Bronchial epithelial cell (primary cell): ENCODE results near the gene GMDS. TPM values are rescaled to one million over a fixed set of nuclear protein-coding genes. Genes with fewer than 3 reads are reported as not detected.

Experiments
- DNase-seq: peaks from one replicate; pipeline ENCODE4 v3.0.0-alpha.2; 2010; ENCODE audit warnings: low read depth
- FAIRE-seq: peaks from 2 replicates; lab custom pipeline; 2011; peaks lifted over from hg19 to GRCh38; lab: Jason Lieb, UNC
- H3K27me3 ChIP-seq: 2 replicates; pipeline ENCODE4 v1.5.1; 2011; ENCODE audit warnings: low read length; ENCODE audit not compliant: control insufficient read depth, insufficient read depth
- H3K36me3 ChIP-seq: 2 replicates; pipeline ENCODE4 v1.5.1; 2011; ENCODE audit warnings: low read length; ENCODE audit not compliant: control insufficient read depth, insufficient read depth
- H3K4me3 ChIP-seq: 2 replicates; pipeline ENCODE4 v1.5.1; 2011; ENCODE audit warnings: mild to moderate bottlenecking, low read depth, low read length, control low read depth
- total RNA-seq: library from RNA; depleted of rRNA; stranded (reverse); fragments of >200 nt; gene quantifications from 2 replicates; pipeline ENCODE4 v1.2.1, GENCODE V29; 2014
- TF ChIP-seq, protein P1 (sequence below): IDR thresholded peaks from 2 replicates; pipeline ENCODE4 v1.5.1; 2011; ENCODE audit warnings: mild to moderate bottlenecking, moderate library complexity, low read length, control low read depth, inconsistent platforms; ENCODE audit not compliant: insufficient read depth, severe bottlenecking

The GMDS gene
- total RNA-seq, 1 donor from 2014 or later, result 8.2 TPM

DNA sequence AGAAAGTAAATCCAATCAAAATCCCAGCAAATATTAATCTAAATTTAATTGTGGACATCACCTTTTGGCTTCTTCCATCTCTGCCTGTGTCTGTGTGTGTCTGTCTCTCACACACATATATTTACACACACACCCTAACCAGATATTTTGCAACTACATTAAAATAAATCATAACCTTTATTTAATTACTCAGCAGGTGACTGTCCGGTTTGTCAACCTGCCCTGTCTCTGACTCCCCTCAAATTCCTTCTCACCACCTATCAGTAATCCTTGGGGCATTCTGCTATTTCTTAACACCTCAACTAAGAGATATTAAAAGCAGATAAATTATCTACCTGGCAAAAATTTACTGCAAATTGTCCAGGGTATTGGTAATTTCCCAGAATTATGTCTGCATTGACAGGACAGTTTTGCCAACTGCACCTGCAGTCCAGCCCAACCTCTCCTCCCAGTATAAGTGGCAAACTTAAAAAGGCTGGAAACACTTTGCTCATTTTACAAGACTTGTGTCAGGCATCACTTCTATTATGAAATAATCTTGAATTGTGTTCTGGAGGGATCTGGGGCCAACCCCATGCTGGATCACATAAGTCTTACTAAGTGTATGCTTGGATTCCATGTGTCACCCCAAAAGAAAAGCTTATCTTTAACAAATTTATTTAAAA lies 216.1 kb downstream of the GMDS start:
- Histone ChIP-seq H3K36me3 (no peaks in the 10 kb centered on the region), H3K27me3 (no peaks in the 10 kb centered on the region), H3K4me3 (no peak overlapping the region)
- TF ChIP-seq, protein P1, sequence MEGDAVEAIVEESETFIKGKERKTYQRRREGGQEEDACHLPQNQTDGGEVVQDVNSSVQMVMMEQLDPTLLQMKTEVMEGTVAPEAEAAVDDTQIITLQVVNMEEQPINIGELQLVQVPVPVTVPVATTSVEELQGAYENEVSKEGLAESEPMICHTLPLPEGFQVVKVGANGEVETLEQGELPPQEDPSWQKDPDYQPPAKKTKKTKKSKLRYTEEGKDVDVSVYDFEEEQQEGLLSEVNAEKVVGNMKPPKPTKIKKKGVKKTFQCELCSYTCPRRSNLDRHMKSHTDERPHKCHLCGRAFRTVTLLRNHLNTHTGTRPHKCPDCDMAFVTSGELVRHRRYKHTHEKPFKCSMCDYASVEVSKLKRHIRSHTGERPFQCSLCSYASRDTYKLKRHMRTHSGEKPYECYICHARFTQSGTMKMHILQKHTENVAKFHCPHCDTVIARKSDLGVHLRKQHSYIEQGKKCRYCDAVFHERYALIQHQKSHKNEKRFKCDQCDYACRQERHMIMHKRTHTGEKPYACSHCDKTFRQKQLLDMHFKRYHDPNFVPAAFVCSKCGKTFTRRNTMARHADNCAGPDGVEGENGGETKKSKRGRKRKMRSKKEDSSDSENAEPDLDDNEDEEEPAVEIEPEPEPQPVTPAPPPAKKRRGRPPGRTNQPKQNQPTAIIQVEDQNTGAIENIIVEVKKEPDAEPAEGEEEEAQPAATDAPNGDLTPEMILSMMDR, result no peak
- peak; percentile 85 for DNase-seq
- FAIRE-seq, result no peak

DNA sequence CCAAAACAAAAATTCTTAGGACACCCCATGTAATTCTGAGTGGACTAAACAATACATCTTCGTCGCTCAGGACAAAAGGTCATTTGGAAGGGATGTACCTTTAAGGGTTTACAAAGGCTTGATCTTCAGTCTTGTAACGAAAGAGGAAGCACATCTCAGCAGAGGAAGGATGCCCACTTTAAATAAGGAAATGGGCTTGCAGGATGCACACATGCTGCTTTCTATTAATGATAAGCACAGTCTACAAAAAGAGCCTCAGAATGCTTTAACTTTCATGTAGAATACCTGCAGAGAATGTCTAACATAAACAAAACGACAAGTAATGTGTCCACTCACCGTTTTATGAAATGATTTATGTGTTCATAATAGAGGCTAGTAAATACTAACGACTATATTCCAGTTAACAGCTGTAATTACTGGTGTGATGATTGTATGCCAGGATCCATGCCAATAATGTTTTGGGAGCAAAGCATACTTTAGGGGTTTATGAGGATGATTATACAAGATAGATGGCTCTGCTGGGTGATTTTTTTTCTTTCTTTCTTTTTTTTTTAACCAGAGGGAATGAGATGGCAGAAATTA lies 216.9 kb downstream of the GMDS start:
- DNase-seq, result no peak
- H3K4me3 ChIP-seq, result no peak overlapping the region
- no peak for FAIRE-seq
- TF ChIP-seq, protein P1, result no peak
- no peaks in the 10 kb centered on the region for H3K36me3 ChIP-seq
- H3K27me3 ChIP-seq, result no peaks in the 10 kb centered on the region

DNA sequence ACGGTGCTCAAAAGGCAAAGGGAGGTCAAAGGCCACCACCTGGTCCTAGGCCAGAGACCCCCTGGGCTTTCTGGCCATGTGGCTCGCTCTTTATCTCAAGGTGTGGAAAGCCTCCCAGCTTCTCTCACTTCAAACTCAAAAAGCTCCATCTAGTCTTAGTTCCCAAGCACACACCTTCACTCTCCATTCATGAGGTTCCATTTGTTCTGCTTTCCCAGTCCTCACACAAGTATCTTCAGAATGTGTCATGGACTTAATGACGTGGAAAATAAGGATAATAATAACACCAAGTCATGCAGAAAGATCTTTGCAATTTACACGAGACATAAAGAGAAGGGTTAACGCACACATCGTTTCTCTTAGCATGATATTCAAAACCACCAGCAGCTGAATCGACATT lies 219.3 kb downstream of the GMDS start:
- no peak overlapping the region for H3K4me3 ChIP-seq
- DNase-seq (no peak), FAIRE-seq (no peak)
- H3K27me3 ChIP-seq, result no peaks in the 10 kb centered on the region
- TF ChIP-seq, protein P1, result no peak
- no peaks in the 10 kb centered on the region for H3K36me3 ChIP-seq

DNA sequence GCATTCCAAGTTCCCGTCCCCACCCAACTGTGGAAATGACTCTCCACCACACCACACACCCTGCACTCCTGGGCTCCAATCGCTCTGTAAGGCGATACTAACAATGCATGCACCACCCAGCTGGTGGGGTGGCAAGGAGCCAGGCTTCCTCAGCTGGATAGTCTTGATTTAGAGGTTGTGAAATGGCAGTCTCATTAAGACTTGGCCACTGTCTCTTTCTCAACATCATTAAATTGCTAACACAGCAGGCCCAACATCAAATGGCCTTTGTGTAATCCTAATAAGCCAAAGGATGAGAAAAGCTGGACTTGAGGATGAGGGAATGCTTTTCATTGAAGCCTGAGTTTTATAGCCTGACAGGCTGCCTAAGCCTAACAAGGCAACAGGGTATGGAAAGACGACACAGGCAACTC lies 223.7 kb downstream of the GMDS start:
- H3K4me3 ChIP-seq, result no peak overlapping the region
- no peaks in the 10 kb centered on the region for H3K36me3 ChIP-seq
- no peak for FAIRE-seq

DNA sequence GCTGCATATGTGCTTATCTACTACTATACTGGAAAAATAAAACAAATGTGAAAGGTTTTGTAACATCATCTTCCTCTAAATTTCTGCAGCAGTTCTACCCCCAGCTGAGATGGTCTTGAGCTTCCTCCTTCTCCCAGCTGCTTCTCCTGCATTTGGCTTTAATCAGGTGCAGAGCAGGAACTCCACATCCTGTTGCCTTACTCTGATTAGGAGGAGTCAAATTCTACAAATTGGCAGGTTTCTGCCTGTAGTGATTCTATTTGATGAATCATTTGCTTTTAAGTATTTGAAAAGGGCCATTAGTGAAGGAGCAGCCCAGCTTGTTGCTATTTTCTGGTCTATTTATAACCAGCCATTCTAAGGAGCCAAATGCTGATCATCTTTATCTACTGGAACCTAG lies 224.5 kb downstream of the GMDS start:
- Histone ChIP-seq H3K4me3 (no peak overlapping the region), H3K27me3 (no peaks in the 10 kb centered on the region), H3K36me3 (no peaks in the 10 kb centered on the region)
- DNase-seq (peak; percentile 91), FAIRE-seq (no peak)
- TF ChIP-seq, protein P1, result no peak

More for the DNA sequence above, 223.7 kb downstream of the GMDS start:
- TF ChIP-seq, protein P1, result no peak
- DNase-seq, result peak; percentile 89
- H3K27me3 ChIP-seq, result no peaks in the 10 kb centered on the region
